ENCODE measurements around the gene NHLRC4. TPM values are rescaled to one million over a fixed set of nuclear protein-coding genes. Genes with fewer than 3 reads are reported as not detected.

The NHLRC4 gene
- total and polyA plus RNA-seq, 7 donors = 0.06 to 0.39 (median 0.27) TPM; not detected in 1

GRCh38 chr16:524274-525040, 42.3 kb upstream of the NHLRC4 start:
- Histone ChIP-seq H3K36me3 (ENCODE audit: insufficient read depth in 1 of 2, low read depth in 1 of 2) (peaks cover 0 to 28% of the 10 kb centered on the region in 2 donors), H3K9me3 (no peaks in the 10 kb centered on the region), H3K4me1 (peaks cover 31% of the 10 kb centered on the region), H3K4me3 (no peak overlapping the region), H3K27ac (peak overlapping the region; percentile 46), H3K27me3 (ENCODE audit: insufficient read depth in 3 of 3, low read length in 2 of 3) (no peaks in the 10 kb centered on the region)
- ATAC-seq = no peak
- TF ChIP-seq CTCF (IDR thresholded peaks at IDR 0.05) = no peak
- intact Hi-C loops (cut with DNase I) = loop anchor here in 1 of 2 donors (5.0 kb wide), 2 partner anchors 102 to 127 kb away; partner anchors contain the start of gene NME4
- WGBS, 3 donors = 55 to 75% (median 58%) methylated on average over 22 to 24 of the region's 24 CpGs
- peak in 1 of 2 donors; percentile 68 for DNase-seq

GRCh38 chr16:525123-525519, 41.7 kb upstream of the NHLRC4 start:
- WGBS, 3 donors = 91 to 92% (median 91%) methylated on average over 8 of the region's 8 CpGs
- H3K4me1 ChIP-seq = peaks cover 37% of the 10 kb centered on the region
- DNase-seq (no peak), ATAC-seq (no peak)
- no peaks in the 10 kb centered on the region for H3K27me3 ChIP-seq (ENCODE audit: insufficient read depth in 3 of 3, low read length in 2 of 3)
- peak overlapping the region; percentile 100 for H3K27ac ChIP-seq
- H3K4me3 ChIP-seq = no peak overlapping the region
- peaks cover 0 to 22% of the 10 kb centered on the region in 2 donors for H3K36me3 ChIP-seq (ENCODE audit: insufficient read depth in 1 of 2, low read depth in 1 of 2)
- no peak for TF ChIP-seq CTCF (IDR thresholded peaks at IDR 0.05)
- intact Hi-C loops (cut with DNase I) = loop anchor here in 1 of 2 donors (5.0 kb wide), 2 partner anchors 103 to 128 kb away; partner anchors contain the start of gene NME4
- H3K9me3 ChIP-seq = no peaks in the 10 kb centered on the region

- no peak for DNase-seq
- Histone ChIP-seq H3K27ac (peak overlapping the region; percentile 100), H3K36me3 (ENCODE audit: insufficient read depth in 1 of 2, low read depth in 1 of 2) (peaks cover 0 to 16% of the 10 kb centered on the region in 2 donors), H3K27me3 (ENCODE audit: insufficient read depth in 3 of 3, low read length in 2 of 3) (no peaks in the 10 kb centered on the region), H3K4me3 (peak overlapping the region; percentile 79), H3K9me3 (no peaks in the 10 kb centered on the region), H3K4me1 (peaks cover 42% of the 10 kb centered on the region)
- peak in 2 of 4 donors; percentile 6 to 13 for ATAC-seq
- TF ChIP-seq CTCF (IDR thresholded peaks at IDR 0.05) = no peak
- WGBS, 3 donors = 57 to 72% (median 59%) methylated on average over 13 of the region's 13 CpGs
- intact Hi-C loops (cut with DNase I) = loop anchor here in 1 of 2 donors (5.0 kb wide), 2 partner anchors 103 to 128 kb away; partner anchors contain the start of gene NME4
Measured at GRCh38 chr16:525520-526180, 41.2 kb upstream of the NHLRC4 start.

- Histone ChIP-seq H3K4me3 (peak overlapping the region; percentile 79), H3K4me1 (peaks cover 42% of the 10 kb centered on the region), H3K27ac (peak overlapping the region; percentile 100), H3K36me3 (ENCODE audit: insufficient read depth in 1 of 2, low read depth in 1 of 2) (peaks cover 0 to 9% of the 10 kb centered on the region in 2 donors), H3K9me3 (no peaks in the 10 kb centered on the region), H3K27me3 (ENCODE audit: insufficient read depth in 3 of 3, low read length in 2 of 3) (no peaks in the 10 kb centered on the region)
- WGBS, 3 donors = 3 to 7% (median 3%) methylated on average over 25 to 26 of the region's 26 CpGs
- TF ChIP-seq CTCF (IDR thresholded peaks at IDR 0.05) = no peak
- intact Hi-C loops (cut with DNase I) = loop anchor here in 1 of 2 donors (5.0 kb wide), 2 partner anchors 104 to 129 kb away; partner anchors contain the start of gene NME4
- DNase-seq (no peak), ATAC-seq (peak; percentile 0 to 24 (median 14))
Measured at GRCh38 chr16:526181-527014, 40.4 kb upstream of the NHLRC4 start.

All from psoas muscle (tissue), 8 donors.